Left lung (tissue), 10 donors: ENCODE data around the gene CFAP92. TPM values are rescaled to one million over a fixed set of nuclear protein-coding genes. Genes with fewer than 3 reads are reported as not detected.

Experiments used
- ATAC-seq: fragments of 200-7000 bp; cut with Tn5 transposase; one replicate; pipeline ENCODE4 v1.9.1; 2020; ENCODE audit warnings: moderate library complexity
- DNase-seq, 4 donors: peaks; one replicate each; pipeline ENCODE4 v3.0.0-alpha.2; 2013 to 2020
- H3K27ac ChIP-seq, 2 donors: fragments of 200-600 bp; sonication (generic) in 1 of 2; one replicate each; pipeline versions ENCODE4 v1.5.0 to v1.8.0; 2020 to 2021
- H3K27me3 ChIP-seq, 2 donors: fragments of 200-600 bp; sonication (generic) in 1 of 2; one replicate each; pipeline versions ENCODE4 v1.5.0 to v1.8.0; 2020 to 2021
- H3K36me3 ChIP-seq, 2 donors: fragments of 200-600 bp; sonication (generic) in 1 of 2; one replicate each; pipeline versions ENCODE4 v1.5.0 to v1.8.0; 2020 to 2021
- H3K4me1 ChIP-seq, 2 donors: fragments of 200-600 bp; one replicate each; pipeline ENCODE4 v1.8.0; 2021
- H3K4me3 ChIP-seq, 2 donors: fragments of 200-600 bp; sonication (generic) in 1 of 2; one replicate each; pipeline versions ENCODE4 v1.5.0 to v1.8.0; 2020 to 2021; ENCODE audit warnings: mild to moderate bottlenecking in 1 of 2
- H3K9me3 ChIP-seq, 2 donors: fragments of 200-600 bp; sonication (generic) in 1 of 2; one replicate each; pipeline versions ENCODE4 v1.5.0 to v1.8.0; 2020 to 2021
- CTCF ChIP-seq, 2 donors: fragments of 200-600 bp; sonication (generic) in 1 of 2; IDR thresholded peaks; one replicate each; pipeline versions ENCODE4 v1.5.0 to v1.8.0; 2021; ENCODE audit warnings: antibody characterized with exemption in 2 of 2
- intact Hi-C, 2 donors: fragments of 100-400 bp; cut with DNase I; formaldehyde crosslinking; loops; one replicate each; pipeline versions ENCODE4 v1.11.2 to v1.14.2; 2022
- polyA plus RNA-seq, 6 donors: library from polyadenylated mRNA; unstranded; fragments of 120-200 nt; gene quantifications; one replicate each; pipeline ENCODE4 v1.2.1, GENCODE V29; 2013; ENCODE audit not compliant: insufficient read length in 6 of 6
- total RNA-seq, 2 donors: library from RNA; stranded (reverse); fragmentation: NEBNext Ultra II Directional; extraction: Animal tissue kit (Norgen Biotek cat#: 25700); gene quantifications; one replicate each; pipeline ENCODE4 v1.2.1, GENCODE V29; 2021
- donor health status: DM: no; HTN: yes; CAD: no.
- donor health status: DM: no; HTN: no; CAD: no.

CFAP92 gene
- total and polyA plus RNA-seq, 8 donors = 1.7 to 4.4 (median 3.5) TPM

DNA sequence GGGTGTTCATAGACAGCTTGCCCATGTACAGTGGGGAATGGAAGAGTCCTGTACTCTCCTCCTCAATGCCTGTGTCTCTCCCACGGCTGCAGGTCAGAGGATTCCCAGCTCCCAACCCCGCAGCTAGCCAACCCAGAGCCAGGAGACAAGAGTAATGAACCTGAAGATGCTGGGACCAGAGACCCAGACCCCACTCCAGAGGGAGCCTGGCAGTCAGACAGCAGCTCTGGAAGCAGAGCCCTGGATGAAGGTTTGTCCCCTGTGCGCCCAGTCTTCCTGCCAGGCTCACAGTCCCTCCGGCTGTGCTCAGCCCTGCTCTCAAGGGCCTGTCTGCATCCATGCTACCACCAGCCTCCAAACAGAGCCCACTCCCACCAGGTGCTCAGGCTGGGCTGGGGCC is 36.7 kb upstream of the CFAP92 start:
- H3K27me3 ChIP-seq = no peaks in the 10 kb centered on the region
- H3K27ac ChIP-seq = no peak overlapping the region
- DNase-seq (no peak), ATAC-seq (no peak)
- H3K4me3 ChIP-seq = no peak overlapping the region
- H3K9me3 ChIP-seq = no peaks in the 10 kb centered on the region
- H3K4me1 ChIP-seq = peaks cover 11 to 19% of the 10 kb centered on the region in 2 donors
- no peak for TF ChIP-seq CTCF (IDR thresholded peaks at IDR 0.05)
- no peaks in the 10 kb centered on the region for H3K36me3 ChIP-seq
- intact Hi-C loops = no loop called here

GRCh38 chr3:129028866-129029265 is 35.0 kb upstream of the CFAP92 start:
- H3K36me3 ChIP-seq = no peaks in the 10 kb centered on the region
- H3K4me1 ChIP-seq = peaks cover 11 to 30% of the 10 kb centered on the region in 2 donors
- peak in 1 of 4 donors; percentile 45 for DNase-seq
- H3K27ac ChIP-seq = no peak overlapping the region
- H3K27me3 ChIP-seq = no peaks in the 10 kb centered on the region
- H3K9me3 ChIP-seq = no peaks in the 10 kb centered on the region
- TF ChIP-seq CTCF (IDR thresholded peaks at IDR 0.05) = no peak
- no peak overlapping the region for H3K4me3 ChIP-seq
- ATAC-seq = no peak
- intact Hi-C loops = no loop called here

DNA sequence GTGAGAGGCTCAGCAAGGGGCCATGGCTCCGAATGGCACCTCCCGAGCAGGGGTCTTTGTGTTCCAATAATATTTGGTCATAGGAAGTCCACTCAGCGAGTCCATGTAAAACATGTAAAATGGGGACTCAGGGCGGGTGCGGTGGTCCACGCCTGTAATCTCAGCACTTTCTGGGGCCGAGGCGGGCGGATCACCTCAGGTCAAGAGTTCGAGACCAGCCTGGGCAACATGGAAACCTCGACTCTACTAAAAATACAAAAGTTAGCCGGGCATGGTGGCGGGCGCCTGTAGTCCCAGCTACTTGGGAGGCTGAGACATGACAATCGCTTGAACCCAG is 33.6 kb upstream of the CFAP92 start:
- Histone ChIP-seq H3K4me3 (peak overlapping the region; percentile 24 to 41), H3K27me3 (no peaks in the 10 kb centered on the region), H3K4me1 (peaks cover 12 to 37% of the 10 kb centered on the region in 2 donors), H3K9me3 (no peaks in the 10 kb centered on the region), H3K36me3 (no peaks in the 10 kb centered on the region), H3K27ac (peak overlapping the region in 1 of 2 donors; percentile 69)
- DNase-seq (peak in 1 of 4 donors; percentile 31), ATAC-seq (no peak)
- intact Hi-C loops = no loop called here
- no peak for TF ChIP-seq CTCF (IDR thresholded peaks at IDR 0.05)

- intact Hi-C loops = no loop called here
- Histone ChIP-seq H3K27me3 (no peaks in the 10 kb centered on the region), H3K9me3 (no peaks in the 10 kb centered on the region), H3K4me1 (peaks cover 15 to 42% of the 10 kb centered on the region in 2 donors), H3K4me3 (peak overlapping the region; percentile 24 to 41), H3K36me3 (no peaks in the 10 kb centered on the region), H3K27ac (peak overlapping the region in 1 of 2 donors; percentile 69)
- DNase-seq (peak in 3 of 4 donors; percentile 90 to 94 (median 92)), ATAC-seq (peak; percentile 97)
- peak; percentile 64 to 73 for TF ChIP-seq CTCF (IDR thresholded peaks at IDR 0.05)
Observed at GRCh38 chr3:129026728-129027543, 33.1 kb upstream of the CFAP92 start.

DNA sequence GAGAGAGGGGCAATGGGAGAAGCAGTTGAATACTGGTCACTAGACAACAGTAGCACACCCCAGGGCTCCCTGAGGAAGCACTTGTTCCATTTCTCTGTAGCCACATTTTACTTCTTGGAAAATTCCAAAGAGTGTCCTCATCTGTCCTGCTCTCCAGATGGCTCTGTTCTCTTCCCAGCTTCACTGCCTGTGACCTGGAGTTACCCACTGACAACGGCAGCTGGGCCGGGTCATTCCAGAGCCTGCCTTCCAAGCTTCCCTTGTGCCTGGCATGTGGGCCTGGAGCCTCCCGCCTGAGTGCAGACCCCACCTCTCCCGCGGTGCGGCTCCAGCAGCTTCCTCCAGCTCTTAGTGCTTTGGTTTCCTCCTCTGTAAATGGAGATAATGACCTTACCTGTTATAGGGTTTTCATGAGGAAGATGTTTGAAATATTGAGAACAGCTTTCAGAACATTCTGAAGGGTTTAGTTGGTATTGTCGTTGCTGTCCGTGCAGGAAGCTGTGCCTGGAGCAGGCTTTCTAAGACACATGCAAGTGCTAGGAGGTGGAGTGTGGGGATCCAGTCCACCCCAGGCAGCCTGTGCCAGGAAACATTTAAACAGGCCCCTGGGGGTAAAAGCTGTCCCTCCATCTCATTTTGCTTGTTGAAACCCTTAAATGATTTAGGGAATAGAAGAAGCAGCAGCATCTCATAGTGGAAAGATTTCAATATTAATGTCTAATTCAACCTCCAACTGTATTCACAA is 32.0 kb upstream of the CFAP92 start:
- intact Hi-C loops = no loop called here
- Histone ChIP-seq H3K4me3 (no peak overlapping the region), H3K4me1 (peaks cover 15 to 45% of the 10 kb centered on the region in 2 donors), H3K27me3 (no peaks in the 10 kb centered on the region), H3K27ac (peak overlapping the region in 1 of 2 donors; percentile 69), H3K9me3 (no peaks in the 10 kb centered on the region), H3K36me3 (no peaks in the 10 kb centered on the region)
- no peak for TF ChIP-seq CTCF (IDR thresholded peaks at IDR 0.05)
- DNase-seq = peak in 2 of 4 donors; percentile 51 to 86
- ATAC-seq = no peak
